ENCODE measurements around the gene FCMR. TPM values are rescaled to one million over a fixed set of nuclear protein-coding genes. Genes with fewer than 3 reads are reported as not detected.
A peak's percentile ranks its signal among the peaks of the same experiment; 100 is the strongest.

Gene FCMR
- total RNA-seq, 4 donors from 2014 or later, result 1.8 to 3.1 (median 2.6) TPM

GRCh38 chr1:206952171-206952570, 30.4 kb upstream of the FCMR start:
- no peaks in the 10 kb centered on the region for H3K36me3 ChIP-seq
- TF ChIP-seq CTCF (IDR thresholded peaks at IDR 0.05) (no peak), EP300 (IDR thresholded peaks at IDR 0.05) (no peak), POLR2A (IDR thresholded peaks at IDR 0.05) (no peak)
- no peaks in the 10 kb centered on the region for H3K9me3 ChIP-seq
- H3K27me3 ChIP-seq, result no peaks in the 10 kb centered on the region
- peak overlapping the region in 1 of 4 donors; percentile 12 for H3K27ac ChIP-seq
- H3K4me1 ChIP-seq, result peaks cover 0 to 10% (median 3%) of the 10 kb centered on the region in 4 donors
- no peak overlapping the region for H3K4me3 ChIP-seq
- 67% methylated on average over 4 of the region's 4 CpGs for WGBS, 2 donors
- no peak for DNase-seq (ENCODE audit: low spot score in 2 of 2)

GRCh38 chr1:206951318-206952100, 29.8 kb upstream of the FCMR start:
- no peaks in the 10 kb centered on the region for H3K9me3 ChIP-seq
- H3K4me3 ChIP-seq, result no peak overlapping the region
- TF ChIP-seq POLR2A (IDR thresholded peaks at IDR 0.05), result no peak
- no peak for DNase-seq (ENCODE audit: low spot score in 2 of 2)
- no peak overlapping the region for H3K27ac ChIP-seq
- WGBS, 2 donors, result 88% methylated on average over 4 of the region's 4 CpGs
- peaks cover 0 to 10% (median 3%) of the 10 kb centered on the region in 4 donors for H3K4me1 ChIP-seq
- no peaks in the 10 kb centered on the region for H3K36me3 ChIP-seq
- no peaks in the 10 kb centered on the region for H3K27me3 ChIP-seq

- WGBS, 2 donors, result 90 to 94% methylated on average over 5 of the region's 5 CpGs
- TF ChIP-seq EP300 (IDR thresholded peaks at IDR 0.05), result no peak
- no peak for TF ChIP-seq POLR2A (IDR thresholded peaks at IDR 0.05)
- no peak for TF ChIP-seq CTCF (IDR thresholded peaks at IDR 0.05)
- Histone ChIP-seq H3K27me3 (no peaks in the 10 kb centered on the region), H3K36me3 (no peaks in the 10 kb centered on the region), H3K4me1 (peaks cover 0 to 3% (median 0%) of the 10 kb centered on the region in 4 donors), H3K4me3 (no peak overlapping the region), H3K9me3 (no peaks in the 10 kb centered on the region), H3K27ac (no peak overlapping the region)
- DNase-seq (ENCODE audit: low spot score in 2 of 2), result no peak
These were observed 27.9 kb upstream of the FCMR start for GRCh38 chr1:206949641-206950040.

GRCh38 chr1:206949208-206949607, 27.5 kb upstream of the FCMR start:
- Histone ChIP-seq H3K4me3 (no peak overlapping the region), H3K27ac (no peak overlapping the region), H3K36me3 (no peaks in the 10 kb centered on the region), H3K27me3 (no peaks in the 10 kb centered on the region), H3K4me1 (peaks cover 0 to 3% (median 0%) of the 10 kb centered on the region in 4 donors), H3K9me3 (no peaks in the 10 kb centered on the region)
- TF ChIP-seq EP300 (IDR thresholded peaks at IDR 0.05) (peak in 1 of 2 donors; percentile 30), POLR2A (IDR thresholded peaks at IDR 0.05) (no peak), CTCF (IDR thresholded peaks at IDR 0.05) (no peak)
- DNase-seq (ENCODE audit: low spot score in 2 of 2), result no peak
- 85 to 90% methylated on average over 4 of the region's 4 CpGs for WGBS, 2 donors

- H3K4me1 ChIP-seq, result peaks cover 0 to 3% (median 0%) of the 10 kb centered on the region in 4 donors
- H3K27ac ChIP-seq, result no peak overlapping the region
- DNase-seq (ENCODE audit: low spot score in 2 of 2), result no peak
- WGBS, 2 donors, result 58 to 66% methylated on average over 3 of the region's 3 CpGs
- H3K36me3 ChIP-seq, result no peaks in the 10 kb centered on the region
- H3K9me3 ChIP-seq, result no peaks in the 10 kb centered on the region
- H3K4me3 ChIP-seq, result no peak overlapping the region
- TF ChIP-seq EP300 (IDR thresholded peaks at IDR 0.05), result no peak
- TF ChIP-seq CTCF (IDR thresholded peaks at IDR 0.05), result no peak
- TF ChIP-seq POLR2A (IDR thresholded peaks at IDR 0.05), result no peak
- no peaks in the 10 kb centered on the region for H3K27me3 ChIP-seq
These were observed 25.5 kb upstream of the FCMR start for GRCh38 chr1:206947255-206947654.

Data from tibial nerve (tissue), 4 donors.